OCI-LY3 (cell line): ENCODE measurements around the gene PACRG.

Source experiments
- H2AFZ ChIP-seq: fragments of 200-600, 300-600 bp; shearing (Covaris generic); 2 replicates; pipeline ENCODE4 v1.6.0; 2014; ENCODE audit warnings: antibody characterized with exemption, low read depth, low read length
- H3K27ac ChIP-seq: fragments of 200-600, 300-600 bp; sonication (generic); 2 replicates; pipeline ENCODE4 v1.5.1; 2014; ENCODE audit warnings: mild to moderate bottlenecking, low read length, moderate library complexity, mixed read lengths
- H3K27me3 ChIP-seq: fragments of 200-600, 300-600 bp; sonication (generic); 2 replicates; pipeline ENCODE4 v1.6.1; 2014; ENCODE audit warnings: low read depth, low read length, mixed read lengths
- H3K36me3 ChIP-seq: fragments of 200-600, 300-600 bp; sonication (generic); replicated peaks from 2 replicates; pipeline ENCODE3; 2014; ENCODE audit warnings: low read depth, low read length, mixed read lengths
- H3K4me1 ChIP-seq: fragments of 300-600, 200-600 bp; sonication (generic); 2 replicates; pipeline ENCODE4 v1.6.1; 2014; ENCODE audit warnings: low read length, mixed read lengths
- H3K4me2 ChIP-seq: fragments of 200-600, 300-600 bp; sonication (generic); 2 replicates; pipeline ENCODE4 v1.6.1; 2014; ENCODE audit warnings: low read length, mixed read lengths
- H3K4me3 ChIP-seq: fragments of 300-600, 200-600 bp; sonication (generic); 2 replicates; pipeline ENCODE4 v1.5.1; 2014; ENCODE audit warnings: antibody characterized with exemption, mild to moderate bottlenecking, low read length, moderate library complexity
- H3K79me2 ChIP-seq: fragments of 300-600, 200-600 bp; shearing (Covaris generic); 2 replicates; pipeline ENCODE4 v1.6.1; 2014; ENCODE audit warnings: mild to moderate bottlenecking, low read length, mixed read lengths
- H3K9ac ChIP-seq: fragments of 300-600, 200-600 bp; shearing (Covaris generic); 2 replicates; pipeline ENCODE4 v1.6.0; 2014; ENCODE audit warnings: mild to moderate bottlenecking, low read length, moderate library complexity
- H3K9me3 ChIP-seq: fragments of 200-600, 300-600 bp; shearing (Covaris generic); 2 replicates; pipeline ENCODE4 v1.6.1; 2014; ENCODE audit warnings: low read length, mixed read lengths; ENCODE audit not compliant: insufficient read depth
- H4K20me1 ChIP-seq: fragments of 200-600, 300-600 bp; sonication (generic); 2 replicates; pipeline ENCODE4 v1.6.1; 2016; ENCODE audit warnings: low read length, mixed read lengths; ENCODE audit not compliant: insufficient read depth
- EZH2phosphoT487 ChIP-seq: fragments of 200-600 bp; shearing (Covaris generic); IDR thresholded peaks from 2 replicates; pipeline ENCODE4 v1.6.1; 2018; ENCODE audit warnings: antibody characterized with exemption, mixed run types, low read depth
- TF ChIP-seq, protein P1 (sequence below): fragments of 200-600, 300-600 bp; sonication (generic); IDR thresholded peaks from 2 replicates; pipeline ENCODE4 v1.5.1; 2014; ENCODE audit warnings: antibody characterized with exemption, low read length, low read depth

The PACRG gene

GRCh38 chr6:162854228-162854627 is 126.5 kb downstream of the PACRG start:
- TF ChIP-seq EZH2phosphoT487 = no peak
- TF ChIP-seq, protein P1, sequence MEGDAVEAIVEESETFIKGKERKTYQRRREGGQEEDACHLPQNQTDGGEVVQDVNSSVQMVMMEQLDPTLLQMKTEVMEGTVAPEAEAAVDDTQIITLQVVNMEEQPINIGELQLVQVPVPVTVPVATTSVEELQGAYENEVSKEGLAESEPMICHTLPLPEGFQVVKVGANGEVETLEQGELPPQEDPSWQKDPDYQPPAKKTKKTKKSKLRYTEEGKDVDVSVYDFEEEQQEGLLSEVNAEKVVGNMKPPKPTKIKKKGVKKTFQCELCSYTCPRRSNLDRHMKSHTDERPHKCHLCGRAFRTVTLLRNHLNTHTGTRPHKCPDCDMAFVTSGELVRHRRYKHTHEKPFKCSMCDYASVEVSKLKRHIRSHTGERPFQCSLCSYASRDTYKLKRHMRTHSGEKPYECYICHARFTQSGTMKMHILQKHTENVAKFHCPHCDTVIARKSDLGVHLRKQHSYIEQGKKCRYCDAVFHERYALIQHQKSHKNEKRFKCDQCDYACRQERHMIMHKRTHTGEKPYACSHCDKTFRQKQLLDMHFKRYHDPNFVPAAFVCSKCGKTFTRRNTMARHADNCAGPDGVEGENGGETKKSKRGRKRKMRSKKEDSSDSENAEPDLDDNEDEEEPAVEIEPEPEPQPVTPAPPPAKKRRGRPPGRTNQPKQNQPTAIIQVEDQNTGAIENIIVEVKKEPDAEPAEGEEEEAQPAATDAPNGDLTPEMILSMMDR = no peak
- H3K79me2 ChIP-seq = no peaks in the 10 kb centered on the region
- no peaks in the 10 kb centered on the region for H4K20me1 ChIP-seq
- no peak overlapping the region for H3K27ac ChIP-seq
- no peak overlapping the region for H3K9ac ChIP-seq
- no peak overlapping the region for H3K4me2 ChIP-seq
- H3K27me3 ChIP-seq = no peaks in the 10 kb centered on the region
- H3K36me3 ChIP-seq = no peaks in the 10 kb centered on the region
- H3K4me1 ChIP-seq = no peaks in the 10 kb centered on the region
- no peak overlapping the region for H2AFZ ChIP-seq
- no peak overlapping the region for H3K4me3 ChIP-seq
- no peaks in the 10 kb centered on the region for H3K9me3 ChIP-seq

- Histone ChIP-seq H3K4me1 (no peaks in the 10 kb centered on the region), H3K36me3 (no peaks in the 10 kb centered on the region), H3K79me2 (no peaks in the 10 kb centered on the region), H3K27me3 (no peaks in the 10 kb centered on the region), H3K4me3 (no peak overlapping the region), H3K9ac (no peak overlapping the region), H2AFZ (no peak overlapping the region), H4K20me1 (no peaks in the 10 kb centered on the region), H3K4me2 (no peak overlapping the region), H3K9me3 (no peaks in the 10 kb centered on the region), H3K27ac (no peak overlapping the region)
- TF ChIP-seq, protein P1 = no peak
- TF ChIP-seq EZH2phosphoT487 = no peak
These were observed 127.0 kb downstream of the PACRG start for GRCh38 chr6:162854734-162855191.

DNA sequence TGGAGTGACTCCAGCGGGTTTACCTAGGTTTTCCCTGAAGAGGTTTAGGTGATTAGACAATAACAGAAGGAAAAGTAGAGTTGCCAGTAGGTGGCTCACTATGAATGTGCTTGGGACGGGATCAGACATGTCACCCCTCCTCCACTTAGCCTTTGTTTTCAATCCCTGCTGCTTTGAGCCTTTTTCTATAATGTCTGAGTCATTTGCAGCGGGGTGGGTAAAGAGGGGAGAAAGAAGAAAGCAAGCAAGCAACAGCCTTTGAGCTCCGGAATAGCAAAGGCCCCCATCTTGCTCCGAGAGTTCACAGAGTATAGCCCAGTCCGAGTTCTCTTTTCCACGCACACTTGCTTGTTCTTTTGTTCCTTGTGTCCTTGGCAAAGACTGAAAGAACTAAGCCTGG is 129.1 kb downstream of the PACRG start:
- no peaks in the 10 kb centered on the region for H3K27me3 ChIP-seq
- H3K27ac ChIP-seq = no peak overlapping the region
- no peak overlapping the region for H3K9ac ChIP-seq
- H3K4me1 ChIP-seq = no peaks in the 10 kb centered on the region
- no peak overlapping the region for H2AFZ ChIP-seq
- H3K79me2 ChIP-seq = no peaks in the 10 kb centered on the region
- H3K9me3 ChIP-seq = no peaks in the 10 kb centered on the region
- H3K36me3 ChIP-seq = no peaks in the 10 kb centered on the region
- no peak overlapping the region for H3K4me3 ChIP-seq
- H4K20me1 ChIP-seq = no peaks in the 10 kb centered on the region
- no peak overlapping the region for H3K4me2 ChIP-seq
- TF ChIP-seq, protein P1 = peak; percentile 34
- no peak for TF ChIP-seq EZH2phosphoT487

DNA sequence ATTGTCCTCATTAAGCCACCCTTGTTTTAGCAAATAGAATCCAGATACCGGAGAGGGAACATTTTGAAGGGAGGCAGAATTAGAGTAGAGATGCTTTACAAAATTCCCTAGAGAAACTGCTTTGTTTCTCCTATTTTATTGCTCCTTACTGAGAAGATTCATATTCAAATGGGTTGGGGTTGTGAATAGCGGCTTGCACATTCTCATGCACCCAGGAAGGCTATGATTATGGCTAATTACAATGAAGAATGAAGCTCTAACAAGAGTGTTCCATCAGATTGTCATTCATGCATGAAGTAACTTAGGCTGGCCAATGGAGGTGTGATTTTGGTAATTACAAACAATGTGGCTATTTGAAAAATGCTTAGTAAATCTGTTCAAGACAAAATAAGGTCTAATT is 129.6 kb downstream of the PACRG start:
- Histone ChIP-seq H2AFZ (no peak overlapping the region), H3K9ac (no peak overlapping the region), H3K79me2 (no peaks in the 10 kb centered on the region), H3K9me3 (no peaks in the 10 kb centered on the region), H3K4me1 (no peaks in the 10 kb centered on the region), H4K20me1 (no peaks in the 10 kb centered on the region), H3K4me3 (no peak overlapping the region), H3K27ac (no peak overlapping the region), H3K36me3 (no peaks in the 10 kb centered on the region), H3K4me2 (no peak overlapping the region), H3K27me3 (no peaks in the 10 kb centered on the region)
- TF ChIP-seq, protein P1 = no peak
- TF ChIP-seq EZH2phosphoT487 = no peak
